Activated naive CD8-positive, alpha-beta T cell treated with anti-CD3 and anti-CD28 coated beads, Interleukin-2, amount 50 U/mL, for 16 hours (primary cell): ENCODE measurements around the gene ACOT7.
"Not testable (repeated sequence)": the region's sequence is repeated elsewhere in the genome, so short reads cannot be mapped to it uniquely, and the experiment has no call there.

Source experiments
- DNase-seq: peaks from one replicate; pipeline ENCODE4 v3.0.0-alpha.2; 2020; ENCODE audit warnings: low read depth, low spot score

The ACOT7 gene

GRCh38 chr1:6396998-6397397 is 3.4 kb upstream of the ACOT7 start:
- no peak for DNase-seq

DNA sequence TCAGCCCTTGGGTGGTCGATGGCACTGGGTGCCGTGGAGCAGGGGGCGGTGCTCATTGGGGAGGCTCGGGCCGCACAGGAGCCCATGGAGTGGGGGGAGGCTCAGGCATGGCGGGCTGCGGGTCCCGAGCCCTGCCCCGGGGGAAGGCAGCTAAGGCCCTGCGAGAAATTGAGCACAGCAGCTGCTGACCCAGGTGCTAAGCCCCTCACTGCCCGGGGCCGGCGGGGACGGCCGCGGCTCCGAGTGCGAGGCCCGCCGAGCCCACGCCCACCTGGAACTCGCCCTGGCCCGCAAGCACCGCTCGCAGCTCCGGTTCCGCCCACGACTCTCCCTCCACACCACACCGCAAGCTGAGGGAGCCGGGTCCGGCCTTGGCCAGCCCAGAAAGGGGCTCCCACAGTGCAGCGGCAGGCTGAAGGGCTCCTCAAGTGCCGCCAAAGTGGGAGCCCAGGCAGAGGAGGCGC is 2.2 kb upstream of the ACOT7 start:
- DNase-seq, result not testable (repeated sequence)

DNA sequence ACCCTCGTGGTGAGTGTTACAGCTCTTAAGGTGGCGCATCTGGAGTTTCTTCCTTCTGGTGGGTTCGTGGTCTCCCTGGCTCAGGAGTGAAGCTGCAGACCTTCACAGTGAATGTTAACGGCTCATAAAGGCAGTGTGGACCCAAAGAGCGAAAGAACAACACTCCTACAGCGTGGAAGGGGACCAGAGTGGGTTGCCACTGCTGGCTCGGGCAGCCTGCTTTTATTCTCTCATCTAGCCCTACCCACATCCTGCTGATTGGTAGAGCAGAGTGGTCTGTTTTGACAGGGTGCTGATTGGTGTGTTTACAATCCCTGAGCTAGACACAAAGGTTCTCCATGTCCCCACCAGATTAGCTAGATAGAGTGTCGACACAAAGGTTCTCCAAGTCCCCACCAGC is 1.6 kb upstream of the ACOT7 start:
- not testable (repeated sequence) for DNase-seq

DNA sequence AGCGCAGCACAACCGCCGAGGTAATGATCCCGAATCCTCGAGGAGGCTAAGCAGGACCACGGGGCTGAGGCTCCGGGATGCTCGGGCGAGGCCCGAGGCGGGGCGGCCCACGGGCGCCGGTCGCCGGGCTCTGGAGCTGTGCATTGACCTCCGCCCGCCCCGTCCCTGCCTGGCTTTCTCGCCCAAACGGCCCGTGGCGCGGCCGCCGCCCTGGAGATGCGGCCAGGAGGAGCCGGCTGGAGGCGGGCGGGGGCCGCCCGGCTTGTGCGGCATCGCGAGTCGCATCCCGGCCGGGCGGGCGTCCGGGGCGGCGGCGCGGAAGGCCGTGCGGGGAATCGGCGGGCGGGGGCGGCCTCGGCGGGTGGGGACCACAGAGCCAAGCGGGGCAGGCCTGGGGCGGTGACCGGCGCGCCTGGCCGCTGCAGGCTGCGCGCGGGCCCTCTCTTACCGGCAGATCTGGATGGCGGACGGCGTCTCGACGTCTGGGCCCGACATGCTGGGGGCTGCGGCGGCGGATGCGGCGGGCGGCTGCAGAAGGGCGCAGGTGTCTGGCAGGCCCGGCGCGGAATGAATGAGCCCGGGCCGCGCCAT is 663 bp downstream of the ACOT7 start:
- DNase-seq, result no peak

GRCh38 chr1:6391951-6392808 is 1.4 kb downstream of the ACOT7 start:
- DNase-seq, result no peak

DNA sequence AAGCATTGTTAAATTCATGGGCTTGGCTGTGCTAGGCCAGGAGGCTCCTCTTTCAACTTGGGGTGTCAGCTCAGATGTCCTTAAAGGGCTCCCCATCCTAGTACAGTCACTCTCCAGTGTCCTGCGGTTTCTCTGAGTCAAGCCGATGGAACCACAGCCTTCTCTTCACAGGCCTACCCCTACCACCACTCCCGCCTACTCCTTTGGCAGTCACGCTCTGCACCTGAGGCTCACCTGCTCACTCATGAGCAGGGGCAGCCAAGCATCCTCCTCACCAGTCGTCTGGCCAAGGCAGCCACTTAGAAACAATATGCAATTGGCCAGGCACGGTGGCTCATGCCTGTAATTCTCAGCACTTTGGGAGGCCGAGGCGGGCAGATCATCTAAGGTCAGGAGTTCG is 3.6 kb downstream of the ACOT7 start:
- no peak for DNase-seq

DNA sequence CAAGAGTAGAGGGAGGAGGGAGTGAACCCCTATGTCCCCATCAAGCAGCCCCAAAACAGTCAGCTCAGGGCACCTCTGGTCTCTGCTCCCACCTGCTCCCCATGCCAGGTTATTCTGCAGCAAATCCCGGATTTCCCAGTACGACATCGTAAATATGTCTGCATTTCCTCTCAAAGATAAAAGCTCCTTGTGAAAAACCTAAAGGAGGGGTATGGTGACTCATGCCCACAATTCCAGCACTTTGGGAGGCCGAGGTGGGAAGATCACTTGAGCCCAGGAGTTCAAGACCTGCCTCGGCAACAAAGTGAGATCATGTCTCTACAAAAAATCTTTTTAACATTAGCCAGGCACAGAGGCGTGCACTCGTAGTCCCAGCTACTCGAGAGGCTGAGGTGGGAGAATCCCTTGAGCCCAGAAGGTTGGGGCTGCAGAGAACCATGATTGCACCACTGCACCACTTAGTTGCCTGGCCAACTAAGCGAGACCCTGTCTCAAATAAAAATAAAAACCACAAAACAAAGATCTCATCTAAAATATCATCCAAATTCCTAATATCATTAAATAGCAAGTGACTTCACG is 7.1 kb downstream of the ACOT7 start:
- DNase-seq, result no peak

GRCh38 chr1:6385488-6386191 is 7.9 kb downstream of the ACOT7 start:
- no peak for DNase-seq

- DNase-seq, result no peak
Observed at GRCh38 chr1:6384962-6385361, 8.6 kb downstream of the ACOT7 start.

GRCh38 chr1:6384135-6384534 is 9.4 kb downstream of the ACOT7 start:
- no peak for DNase-seq

- no peak for DNase-seq
Observed at GRCh38 chr1:6380037-6380436, 13.5 kb downstream of the ACOT7 start.

DNA sequence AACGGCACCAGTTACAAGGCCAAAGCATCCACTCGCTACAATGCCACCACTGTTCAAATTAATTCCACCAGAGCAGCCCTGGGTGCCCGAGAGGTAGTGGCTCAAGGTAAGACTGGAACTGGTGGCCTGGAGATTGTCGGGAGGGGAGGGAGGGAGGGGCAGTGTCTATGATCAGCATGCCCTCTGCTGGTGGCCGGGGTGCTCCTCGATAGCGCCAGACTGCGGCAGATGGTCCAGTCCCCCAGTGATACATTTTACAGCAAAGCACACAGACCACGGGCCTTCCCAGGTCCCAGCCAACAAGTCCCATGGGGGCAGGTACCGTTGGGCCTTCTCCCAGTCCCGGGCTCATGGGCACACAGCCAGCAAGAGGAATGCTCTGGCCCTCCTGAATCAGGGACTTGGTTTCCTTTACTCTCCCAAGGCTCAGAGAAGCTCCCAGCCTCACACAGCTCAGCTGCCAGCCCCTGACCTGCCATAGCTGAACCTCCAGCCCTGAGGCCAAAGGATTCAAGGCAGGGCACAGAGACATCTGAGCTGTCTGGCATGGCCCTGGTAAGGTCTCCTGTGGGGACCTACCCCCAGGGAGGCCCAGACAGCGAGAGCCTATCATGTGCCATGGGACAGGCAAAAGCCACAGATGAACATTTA is 15.3 kb downstream of the ACOT7 start:
- DNase-seq, result no peak

- DNase-seq, result no peak
Observed at GRCh38 chr1:6373961-6374720, 19.4 kb downstream of the ACOT7 start.

- DNase-seq, result not testable (repeated sequence)
Observed at GRCh38 chr1:6372236-6372635, 21.3 kb downstream of the ACOT7 start.

- DNase-seq, result no peak
Observed at GRCh38 chr1:6370006-6370405, 23.6 kb downstream of the ACOT7 start.

DNA sequence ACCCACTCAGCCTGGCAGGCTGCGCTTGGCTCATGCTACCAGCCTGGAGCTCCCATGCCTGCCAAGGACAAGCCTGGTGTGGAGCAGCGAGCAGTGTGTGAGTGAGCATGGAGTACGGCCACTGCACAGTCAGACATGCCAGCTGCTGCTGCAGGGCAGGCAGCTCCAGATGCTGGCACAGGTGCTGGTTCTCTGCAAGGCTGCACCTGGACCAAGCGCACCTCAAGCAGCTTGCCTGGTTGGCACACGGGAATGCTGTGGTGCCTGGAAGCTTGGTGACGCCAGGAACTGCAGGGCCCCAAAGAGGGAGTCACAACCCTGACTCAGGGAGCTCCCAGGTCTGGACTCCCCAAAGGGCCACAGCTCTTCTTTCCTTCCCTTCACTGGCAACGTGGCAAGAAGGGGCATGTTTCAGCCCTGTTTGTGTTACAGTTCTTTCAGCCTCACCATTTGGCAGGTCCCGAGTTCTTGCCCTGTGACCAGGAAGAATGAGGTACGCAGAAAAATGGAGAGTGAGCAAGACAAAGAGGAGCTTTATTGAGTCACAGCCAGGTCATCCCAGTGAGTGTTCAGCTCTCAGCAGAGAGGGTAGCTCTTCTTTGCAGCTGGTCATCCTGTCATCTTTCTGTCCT is 26.1 kb downstream of the ACOT7 start:
- no peak for DNase-seq

DNA sequence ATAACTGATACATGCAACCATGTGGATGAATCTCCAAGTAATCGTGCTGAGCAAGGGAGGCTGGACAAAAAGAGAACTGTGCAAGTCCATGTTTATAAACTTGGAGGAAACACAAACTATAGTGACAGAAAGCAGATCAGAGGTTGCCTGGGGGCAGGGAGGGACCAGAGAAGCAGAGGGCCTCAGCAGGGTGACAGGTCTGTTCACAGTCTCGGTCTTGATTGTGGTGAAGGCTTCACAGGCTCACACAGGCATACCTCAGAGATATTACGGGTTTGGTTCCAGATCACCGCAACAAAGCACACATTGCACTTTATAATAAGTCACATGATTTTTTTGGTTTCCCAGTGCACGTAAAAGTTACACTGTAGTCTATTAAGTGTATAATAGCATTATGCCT is 28.5 kb downstream of the ACOT7 start:
- peak; percentile 31 for DNase-seq

- DNase-seq, result not testable (repeated sequence)
Observed at GRCh38 chr1:6363085-6363884, 30.3 kb downstream of the ACOT7 start.

GRCh38 chr1:6361124-6361775 is 32.3 kb downstream of the ACOT7 start:
- no peak for DNase-seq
